ENCODE results near the gene SPHK2. TPM values are rescaled to one million over a fixed set of nuclear protein-coding genes. Genes with fewer than 3 reads are reported as not detected.

SPHK2 gene
- total RNA-seq, 1 experiment from 2014 or later: 16.3 TPM

- ChIA-PET POLR2A (interaction anchor here (0.7 to 2.4 kb wide), 18 partner anchors 8 to 348 kb away, joined by 3 to 22 read pairs (median 4); partner anchors contain the start of genes BAX, DBP, GYS1 and RPL18), CTCF (interaction anchor here (0.5 to 2.0 kb wide), 18 partner anchors 12 to 201 kb away, joined by 3 to 12 read pairs (median 4); partner anchors contain the start of gene HSD17B14)
- intact Hi-C loops (cut with micrococcal nuclease): no loop called here
- Mint-ChIP-seq H3K36me3 (ENCODE audit: insufficient read depth, unreplicated experiment) (no peaks in the 10 kb centered on the region), H3K27me3 (ENCODE audit: insufficient read depth, unreplicated experiment) (peaks cover 10% of the 10 kb centered on the region), H3K27ac (ENCODE audit: low read depth, unreplicated experiment) (peak overlapping the region; percentile 4), H3K4me3 (ENCODE audit: unreplicated experiment) (peak overlapping the region; percentile 73), H3K4me1 (ENCODE audit: insufficient read depth, unreplicated experiment) (peaks cover 24% of the 10 kb centered on the region), H3K9me3 (ENCODE audit: unreplicated experiment) (no peaks in the 10 kb centered on the region)
- DNase-seq (ENCODE audit: unreplicated experiment): no peak
- BruUV-seq (replicated peaks): no TSS peak
- no peak for TF ChIP-seq CTCF (IDR thresholded peaks at IDR 0.05; ENCODE audit: unreplicated experiment)
These were observed 26.3 kb downstream of the SPHK2 start for GRCh38 chr19:48645620-48646000.

GRCh38 chr19:48646001-48646721 is 26.9 kb downstream of the SPHK2 start, which contains the start of gene CA11:
Gene CA11 (minus strand): TSS chr19:48646187. CDS start chr19:48645632, 555 bp downstream.
- TF ChIP-seq CTCF (IDR thresholded peaks at IDR 0.05; ENCODE audit: unreplicated experiment): peak; percentile 89
- Mint-ChIP-seq H3K4me3 (ENCODE audit: unreplicated experiment) (peak within 1 kb of the TSS; percentile 73), H3K27me3 (ENCODE audit: insufficient read depth, unreplicated experiment) (peaks cover 10% of the 10 kb centered on the region), H3K9me3 (ENCODE audit: unreplicated experiment) (no peaks in the 10 kb centered on the region), H3K27ac (ENCODE audit: low read depth, unreplicated experiment) (peak within 1 kb of the TSS; percentile 4), H3K36me3 (ENCODE audit: insufficient read depth, unreplicated experiment) (no peaks in the 10 kb centered on the region), H3K4me1 (ENCODE audit: insufficient read depth, unreplicated experiment) (peaks cover 24% of the 10 kb centered on the region)
- ChIA-PET CTCF (interaction anchor here (0.6 to 2.0 kb wide), 16 partner anchors 12 to 200 kb away, joined by 3 to 12 read pairs (median 4); partner anchors contain the start of gene HSD17B14), POLR2A (interaction anchor here (0.6 to 2.4 kb wide), 19 partner anchors 9 to 309 kb away, joined by 3 to 22 read pairs (median 4); partner anchors contain the start of genes BAX, DBP, RPL18 and SPHK2)
- intact Hi-C loops (cut with micrococcal nuclease): loop anchor here (1.0 kb wide), 4 partner anchors 29 to 196 kb away; no protein-coding TSS in a partner anchor
- no TSS peak for BruUV-seq (replicated peaks)
- peak; percentile 90 for DNase-seq (ENCODE audit: unreplicated experiment)

- no peaks in the 10 kb centered on the region for H3K9me3 Mint-ChIP-seq (ENCODE audit: unreplicated experiment)
- peaks cover 24% of the 10 kb centered on the region for H3K4me1 Mint-ChIP-seq (ENCODE audit: insufficient read depth, unreplicated experiment)
- H3K27me3 Mint-ChIP-seq (ENCODE audit: insufficient read depth, unreplicated experiment): peaks cover 10% of the 10 kb centered on the region
- ChIA-PET CTCF (interaction anchor here (1.3 to 1.6 kb wide), 4 partner anchors 28 to 154 kb away, joined by 3 to 8 read pairs (median 7); no protein-coding TSS in a partner anchor), POLR2A (interaction anchor here (0.6 to 2.4 kb wide), 10 partner anchors 10 to 308 kb away, joined by 3 to 22 read pairs (median 4); partner anchors contain the start of genes BAX, DBP, RPL18 and SPHK2)
- H3K27ac Mint-ChIP-seq (ENCODE audit: low read depth, unreplicated experiment): no peak overlapping the region
- no TSS peak for BruUV-seq (replicated peaks)
- intact Hi-C loops (cut with micrococcal nuclease): loop anchor here (1.0 kb wide), 4 partner anchors 29 to 196 kb away; no protein-coding TSS in a partner anchor
- H3K36me3 Mint-ChIP-seq (ENCODE audit: insufficient read depth, unreplicated experiment): no peaks in the 10 kb centered on the region
- H3K4me3 Mint-ChIP-seq (ENCODE audit: unreplicated experiment): peak overlapping the region; percentile 73
- no peak for DNase-seq (ENCODE audit: unreplicated experiment)
- TF ChIP-seq CTCF (IDR thresholded peaks at IDR 0.05; ENCODE audit: unreplicated experiment): no peak
These were observed 27.5 kb downstream of the SPHK2 start for GRCh38 chr19:48646722-48647216.

GRCh38 chr19:48648134-48648533 is 28.8 kb downstream of the SPHK2 start:
- peak overlapping the region; percentile 4 for H3K4me3 Mint-ChIP-seq (ENCODE audit: unreplicated experiment)
- no TSS peak for BruUV-seq (replicated peaks)
- CTCF ChIA-PET: interaction anchor here (0.6 kb wide), 2 partner anchors 29 to 253 kb away, joined by 3 to 4 read pairs; no protein-coding TSS in a partner anchor
- H3K36me3 Mint-ChIP-seq (ENCODE audit: insufficient read depth, unreplicated experiment): no peaks in the 10 kb centered on the region
- H3K27ac Mint-ChIP-seq (ENCODE audit: low read depth, unreplicated experiment): no peak overlapping the region
- no peak for DNase-seq (ENCODE audit: unreplicated experiment)
- H3K4me1 Mint-ChIP-seq (ENCODE audit: insufficient read depth, unreplicated experiment): peaks cover 24% of the 10 kb centered on the region
- POLR2A ChIA-PET: interaction anchor here (0.7 to 1.3 kb wide), 2 partner anchors 12 to 14 kb away, joined by 3 read pairs; no protein-coding TSS in a partner anchor
- intact Hi-C loops (cut with micrococcal nuclease): loop anchor here (2.0 kb wide), 1 partner anchor 187 kb away; no protein-coding TSS in a partner anchor
- no peaks in the 10 kb centered on the region for H3K9me3 Mint-ChIP-seq (ENCODE audit: unreplicated experiment)
- H3K27me3 Mint-ChIP-seq (ENCODE audit: insufficient read depth, unreplicated experiment): peaks cover 4% of the 10 kb centered on the region
- TF ChIP-seq CTCF (IDR thresholded peaks at IDR 0.05; ENCODE audit: unreplicated experiment): no peak

Measured in MCF 10A (cell line).